Psoas muscle (tissue), 8 donors: ENCODE data around the gene FEZF1. TPM values are rescaled to one million over a fixed set of nuclear protein-coding genes. Genes with fewer than 3 reads are reported as not detected.
"Not testable (repeated sequence)": the region's sequence is repeated elsewhere in the genome, so short reads cannot be mapped to it uniquely, and the experiment has no call there.

Source experiments
- ATAC-seq, 4 donors: fragments of 200-7000 bp; cut with Tn5 transposase; one replicate each; pipeline ENCODE4 v1.9.1; 2020; ENCODE audit warnings: moderate library complexity in 3 of 4, mild to moderate bottlenecking in 2 of 4
- DNase-seq, 2 donors: peaks; one replicate each; pipeline ENCODE4 v3.0.0-alpha.2; 2020
- H3K27ac ChIP-seq: fragments of 200-600 bp; one replicate; pipeline ENCODE4 v1.8.0; 2022
- H3K27me3 ChIP-seq, 3 donors: fragments of 200-600 bp in 1 of 3; one replicate each; pipeline versions ENCODE4 v1.6.1 to v1.8.0; 2013 to 2022; ENCODE audit warnings: low read length in 2 of 3, mild to moderate bottlenecking in 2 of 3, moderate library complexity in 1 of 3; ENCODE audit not compliant: insufficient read depth in 3 of 3
- H3K36me3 ChIP-seq, 2 donors: fragments of 200-600 bp in 1 of 2; one replicate each; pipeline versions ENCODE4 v1.6.1 to v1.8.0; 2013 to 2022; ENCODE audit warnings: low read depth in 1 of 2, mild to moderate bottlenecking in 1 of 2, moderate library complexity in 1 of 2; ENCODE audit not compliant: insufficient read depth in 1 of 2
- H3K4me1 ChIP-seq: fragments of 200-600 bp; one replicate; pipeline ENCODE4 v1.8.0; 2022
- H3K4me3 ChIP-seq: fragments of 200-600 bp; one replicate; pipeline ENCODE4 v1.8.0; 2022; ENCODE audit warnings: mild to moderate bottlenecking
- H3K9me3 ChIP-seq: fragments of 200-600 bp; one replicate; pipeline ENCODE4 v1.8.0; 2022
- WGBS, 3 donors: extraction: QIAGEN DNeasy Blood & Tissue Kit; methylation state at CpG; one replicate each; pipeline versions ENCODE4 v1.1.6 to v1.1.7; 2013; 5-methylcytosine and 5-hydroxymethylcytosine counted together
- intact Hi-C, 2 donors: fragments of 100-400 bp; cut with DNase I; formaldehyde crosslinking; loops; one replicate each; pipeline versions ENCODE4 v1.11.0 to v1.14.2; 2022
- polyA plus RNA-seq, 3 donors: library from polyadenylated mRNA; stranded (reverse); fragments of 200-250 nt; gene quantifications; one replicate each; pipeline ENCODE4 v1.2.3, GENCODE V29; 2013
- total RNA-seq, 4 donors: library from RNA; stranded (reverse); fragmentation: NEBNext Ultra II Directional in 2 of 4; extraction: Animal tissue kit (Norgen Biotek cat#: 25700) in 2 of 4; gene quantifications; one replicate each; pipeline versions ENCODE4 v1.2.1 to v1.2.4, GENCODE V29; 2021 to 2023
- TF ChIP-seq, protein P1 (sequence below): fragments of 200-600 bp; IDR thresholded peaks from one replicate; pipeline ENCODE4 v1.8.0; 2022; ENCODE audit warnings: antibody characterized with exemption
- donor health status: healthy with polysubstance abuse.
- donor health status: DM: no; HTN: no; CAD: no; lungs with moderate emphysema.
- donor health status: Bipolar disorder and iron deficiency.
- donor health status: healthy.
- donor health status: DM: yes; HTN: yes; CAD: no.
- donor health status: DM: no; HTN: no; CAD: no.
- donor health status: DM: no; HTN: no; CAD: no.
- donor health status: DM: yes; HTN: yes; CAD: no.

FEZF1 gene
- total and polyA plus RNA-seq, 7 donors: 0.19 TPM; not detected in 6

DNA sequence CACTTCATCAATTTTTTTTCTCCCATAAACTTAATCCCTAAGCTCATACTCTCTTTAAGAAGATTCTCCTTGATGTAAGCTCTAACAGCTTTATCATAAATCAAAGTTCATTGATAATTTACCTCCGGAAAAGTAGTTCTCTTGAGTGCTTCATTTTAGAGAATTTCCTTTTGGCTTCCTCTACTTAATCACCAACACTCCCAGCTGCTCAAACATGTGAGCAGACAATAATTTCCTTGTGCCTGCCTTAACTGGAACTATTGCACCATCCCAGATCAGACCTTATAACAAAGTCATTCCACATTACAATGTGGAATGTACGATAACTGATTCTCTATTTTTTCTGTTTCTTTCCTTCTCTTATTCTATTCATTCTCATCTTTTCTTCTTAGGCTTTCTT lies 5.9 kb downstream of the FEZF1 start:
- ATAC-seq: no peak
- H3K27me3 ChIP-seq: peaks cover 0 to 76% (median 24%) of the 10 kb centered on the region in 3 donors
- TF ChIP-seq, protein P1, sequence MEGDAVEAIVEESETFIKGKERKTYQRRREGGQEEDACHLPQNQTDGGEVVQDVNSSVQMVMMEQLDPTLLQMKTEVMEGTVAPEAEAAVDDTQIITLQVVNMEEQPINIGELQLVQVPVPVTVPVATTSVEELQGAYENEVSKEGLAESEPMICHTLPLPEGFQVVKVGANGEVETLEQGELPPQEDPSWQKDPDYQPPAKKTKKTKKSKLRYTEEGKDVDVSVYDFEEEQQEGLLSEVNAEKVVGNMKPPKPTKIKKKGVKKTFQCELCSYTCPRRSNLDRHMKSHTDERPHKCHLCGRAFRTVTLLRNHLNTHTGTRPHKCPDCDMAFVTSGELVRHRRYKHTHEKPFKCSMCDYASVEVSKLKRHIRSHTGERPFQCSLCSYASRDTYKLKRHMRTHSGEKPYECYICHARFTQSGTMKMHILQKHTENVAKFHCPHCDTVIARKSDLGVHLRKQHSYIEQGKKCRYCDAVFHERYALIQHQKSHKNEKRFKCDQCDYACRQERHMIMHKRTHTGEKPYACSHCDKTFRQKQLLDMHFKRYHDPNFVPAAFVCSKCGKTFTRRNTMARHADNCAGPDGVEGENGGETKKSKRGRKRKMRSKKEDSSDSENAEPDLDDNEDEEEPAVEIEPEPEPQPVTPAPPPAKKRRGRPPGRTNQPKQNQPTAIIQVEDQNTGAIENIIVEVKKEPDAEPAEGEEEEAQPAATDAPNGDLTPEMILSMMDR: no peak

DNA sequence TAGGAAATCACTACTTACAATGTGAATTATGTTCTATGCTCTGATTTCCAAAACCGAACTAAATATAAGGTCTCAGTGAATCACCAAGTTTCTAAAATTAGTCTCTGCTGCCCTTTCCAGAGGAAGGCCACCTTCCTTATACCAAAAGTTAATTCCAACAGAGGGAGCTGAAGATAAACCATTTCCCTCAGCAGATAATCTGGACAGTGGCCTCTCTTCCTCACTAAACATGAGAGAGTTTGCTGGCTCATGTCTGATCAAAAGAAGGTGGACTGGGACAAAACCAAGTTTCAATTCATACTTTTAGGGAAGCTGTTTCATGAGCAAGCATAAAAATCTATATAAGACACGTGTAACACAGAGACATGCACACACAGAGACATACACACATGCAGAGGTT lies 6.4 kb downstream of the FEZF1 start:
- WGBS, 3 donors: 42 to 54% (median 50%) methylated on average over 2 of the region's 2 CpGs
- DNase-seq (no peak), ATAC-seq (no peak)
- Histone ChIP-seq H3K36me3 (no peaks in the 10 kb centered on the region), H3K27ac (no peak overlapping the region), H3K4me3 (no peak overlapping the region), H3K9me3 (no peaks in the 10 kb centered on the region), H3K4me1 (peaks cover 2% of the 10 kb centered on the region), H3K27me3 (peaks cover 0 to 73% (median 22%) of the 10 kb centered on the region in 3 donors)
- TF ChIP-seq, protein P1: no peak
- intact Hi-C loops: no loop called here

More for the DNA sequence above, 5.9 kb downstream of the FEZF1 start:
- intact Hi-C loops: no loop called here
- DNase-seq: no peak
- WGBS, 3 donors: 67 to 75% (median 72%) methylated on average over 2 of the region's 2 CpGs
- Histone ChIP-seq H3K36me3 (no peaks in the 10 kb centered on the region), H3K4me3 (no peak overlapping the region), H3K4me1 (peaks cover 2% of the 10 kb centered on the region), H3K27ac (no peak overlapping the region), H3K9me3 (no peaks in the 10 kb centered on the region)

DNA sequence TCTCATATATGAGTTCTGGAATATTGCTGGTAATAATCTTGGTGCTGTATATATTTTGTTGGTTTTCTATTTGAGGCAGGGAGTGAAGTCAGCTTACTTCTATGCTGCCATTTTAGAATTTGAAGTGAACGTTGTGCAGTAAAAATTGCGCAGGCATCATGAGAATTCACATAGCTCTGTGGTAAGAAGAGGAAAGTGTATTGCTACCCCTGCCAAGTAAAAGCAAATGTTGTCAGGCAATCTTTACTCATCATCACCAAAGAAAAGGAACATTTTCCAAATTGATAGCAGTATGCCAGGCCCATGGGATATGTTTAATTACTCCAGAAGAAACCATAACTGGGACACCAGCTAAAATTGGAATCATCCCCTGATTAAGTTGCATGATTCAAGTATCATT lies 13.4 kb downstream of the FEZF1 start:
- TF ChIP-seq, protein P1: no peak
- Histone ChIP-seq H3K4me1 (no peaks in the 10 kb centered on the region), H3K4me3 (no peak overlapping the region), H3K9me3 (no peaks in the 10 kb centered on the region), H3K27me3 (peaks cover 0 to 10% (median 0%) of the 10 kb centered on the region in 3 donors), H3K27ac (no peak overlapping the region), H3K36me3 (no peaks in the 10 kb centered on the region)
- DNase-seq (no peak), ATAC-seq (no peak)
- intact Hi-C loops: no loop called here
- 83 to 92% (median 85%) methylated on average over 2 of the region's 2 CpGs for WGBS, 3 donors

DNA sequence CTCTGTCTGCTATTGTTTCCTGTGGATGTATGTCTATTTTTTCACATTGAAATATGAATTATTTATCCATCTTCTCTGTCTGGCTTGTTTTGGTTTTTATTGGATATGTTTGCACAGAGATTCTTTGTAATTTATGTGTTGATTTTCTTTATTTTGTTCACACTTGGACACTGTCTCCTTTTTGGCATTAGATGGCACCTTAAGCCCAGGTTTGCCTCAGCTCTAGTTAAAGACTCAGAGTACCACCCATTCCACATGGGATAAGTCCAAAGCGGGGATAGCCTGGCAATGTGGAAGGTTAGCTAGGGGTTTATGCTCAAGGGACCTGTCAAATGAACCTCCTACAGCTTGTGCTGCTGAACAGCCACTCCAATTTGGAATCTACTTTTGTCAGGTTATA lies 14.1 kb downstream of the FEZF1 start:
- Histone ChIP-seq H3K4me3 (no peak overlapping the region), H3K27me3 (peaks cover 0 to 5% (median 0%) of the 10 kb centered on the region in 3 donors), H3K4me1 (no peaks in the 10 kb centered on the region), H3K36me3 (no peaks in the 10 kb centered on the region), H3K9me3 (no peaks in the 10 kb centered on the region), H3K27ac (no peak overlapping the region)
- intact Hi-C loops: no loop called here
- DNase-seq: no peak
- TF ChIP-seq, protein P1: no peak
- ATAC-seq: no peak
- WGBS, 3 donors: 89 to 97% (median 92%) methylated on average over 1 of the region's 1 CpG

DNA sequence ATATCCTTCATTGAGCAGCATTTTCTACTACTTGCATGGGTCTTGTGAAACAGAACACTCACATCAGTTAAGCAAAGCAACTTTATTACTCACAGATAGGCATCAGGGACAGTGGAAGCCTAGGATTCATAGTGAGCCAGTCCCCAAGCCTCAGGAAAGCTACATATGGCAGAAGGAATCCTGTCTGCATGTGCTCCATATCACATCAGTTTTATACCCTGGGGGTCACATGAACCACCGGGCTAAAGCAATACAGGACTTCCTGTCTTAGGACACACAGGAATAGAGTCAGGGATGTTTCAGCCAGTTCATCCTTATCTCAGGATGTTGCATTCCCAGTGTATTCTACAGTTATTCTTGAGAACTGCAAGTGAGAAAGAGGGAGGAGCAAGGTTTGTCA lies 15.1 kb downstream of the FEZF1 start:
- Histone ChIP-seq H3K4me1 (no peaks in the 10 kb centered on the region), H3K9me3 (no peaks in the 10 kb centered on the region), H3K27ac (no peak overlapping the region), H3K27me3 (peaks cover 0 to under 1% (median 0%) of the 10 kb centered on the region in 3 donors), H3K4me3 (no peak overlapping the region), H3K36me3 (no peaks in the 10 kb centered on the region)
- TF ChIP-seq, protein P1: no peak
- intact Hi-C loops: no loop called here
- ATAC-seq: no peak
- DNase-seq: no peak
- 62 to 76% (median 66%) methylated on average over 1 of the region's 1 CpG for WGBS, 3 donors

DNA sequence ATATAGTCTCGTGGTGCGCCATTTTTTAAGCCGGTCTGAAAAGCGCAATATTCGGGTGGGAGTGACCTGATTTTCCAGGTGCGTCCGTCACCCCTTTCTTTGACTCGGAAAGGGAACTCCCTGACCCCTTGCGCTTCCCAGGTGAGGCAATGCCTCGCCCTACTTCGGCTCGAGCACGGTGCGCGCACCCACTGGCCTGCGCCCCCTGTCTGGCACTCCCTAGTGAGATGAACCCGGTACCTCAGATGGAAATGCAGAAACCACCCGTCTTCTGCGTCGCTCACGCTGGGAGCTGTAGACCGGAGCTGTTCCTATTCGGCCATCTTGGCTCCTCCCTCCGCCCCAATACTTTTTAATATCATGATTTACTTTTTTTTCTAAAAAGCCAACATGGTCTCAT lies 19.9 kb downstream of the FEZF1 start:
- H3K4me1 ChIP-seq, DNase-seq, H3K27me3 ChIP-seq, H3K4me3 ChIP-seq, H3K9me3 ChIP-seq, H3K27ac ChIP-seq, intact Hi-C loops, ATAC-seq, H3K36me3 ChIP-seq: not testable (repeated sequence)
- WGBS, 3 donors: 91 to 93% (median 91%) methylated on average over 12 to 16 of the region's 24 CpGs
